ENCODE results near the gene CCDC14. TPM values are rescaled to one million over a fixed set of nuclear protein-coding genes. Genes with fewer than 3 reads are reported as not detected.
A peak's percentile ranks its signal among the peaks of the same experiment; 100 is the strongest.

The CCDC14 gene
- total and polyA plus RNA-seq, 12 donors: 5.8 to 18.9 (median 7.2) TPM

- ATAC-seq (no peak), DNase-seq (no peak)
- no peak overlapping the region for H3K27ac ChIP-seq
- WGBS, 2 donors: 97 to 99% methylated on average over 2 of the region's 2 CpGs
- intact Hi-C loops (cut with DNase I): loop anchor here in 3 of 10 donors (10.0 kb wide), 3 partner anchors 117 to 137 kb away; no protein-coding TSS in a partner anchor
- H3K9me3 ChIP-seq: no peaks in the 10 kb centered on the region
- no peak for TF ChIP-seq CTCF (IDR thresholded peaks at IDR 0.05)
- no peak overlapping the region for H3K4me3 ChIP-seq
- peaks cover 0 to 13% (median 8%) of the 10 kb centered on the region in 9 donors for H3K4me1 ChIP-seq
- H3K36me3 ChIP-seq: no peaks in the 10 kb centered on the region
- H3K27me3 ChIP-seq: peaks cover 0 to 46% (median 0%) of the 10 kb centered on the region in 7 donors
Measured at GRCh38 chr3:123881771-123882170, 79.3 kb downstream of the CCDC14 start.

DNA sequence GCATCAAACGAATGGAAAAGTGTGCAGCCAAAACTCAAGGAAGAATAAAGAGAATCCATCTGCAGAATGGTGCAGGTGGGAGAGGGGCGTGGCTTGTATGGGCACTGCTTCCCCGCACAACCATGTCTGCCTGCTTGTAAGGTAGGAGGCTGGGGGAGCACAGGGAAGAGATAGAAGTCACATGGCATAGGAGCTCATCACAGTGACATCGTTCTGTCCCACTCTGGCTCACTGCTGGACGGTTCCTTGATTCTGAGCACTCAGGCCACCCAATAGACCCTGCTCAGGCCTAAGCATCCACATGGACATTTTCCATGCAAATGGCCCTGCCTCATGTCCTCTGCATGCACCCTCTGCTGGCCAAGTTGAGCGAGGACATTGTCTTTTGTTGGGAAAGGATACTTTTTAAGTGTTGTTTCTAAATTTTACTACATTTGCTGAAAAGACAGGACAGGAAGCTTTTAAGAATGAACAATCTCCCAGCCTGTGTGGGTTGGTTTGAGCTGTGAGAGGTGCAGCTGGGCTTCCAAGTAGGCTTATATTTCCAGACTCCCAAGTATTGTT lies 79.9 kb downstream of the CCDC14 start:
- 77 to 82% methylated on average over 6 of the region's 6 CpGs for WGBS, 2 donors
- H3K36me3 ChIP-seq: no peaks in the 10 kb centered on the region
- peak in 7 of 9 donors; percentile 20 to 43 (median 32) for TF ChIP-seq CTCF (IDR thresholded peaks at IDR 0.05)
- H3K4me1 ChIP-seq: peaks cover 0 to 13% (median 8%) of the 10 kb centered on the region in 9 donors
- intact Hi-C loops (cut with DNase I): loop anchor here in 3 of 10 donors (10.0 kb wide), 3 partner anchors 116 to 136 kb away; no protein-coding TSS in a partner anchor
- peaks cover 0 to 41% (median 0%) of the 10 kb centered on the region in 7 donors for H3K27me3 ChIP-seq
- H3K4me3 ChIP-seq: no peak overlapping the region
- no peak overlapping the region for H3K27ac ChIP-seq
- no peaks in the 10 kb centered on the region for H3K9me3 ChIP-seq
- ATAC-seq (no peak), DNase-seq (no peak)

DNA sequence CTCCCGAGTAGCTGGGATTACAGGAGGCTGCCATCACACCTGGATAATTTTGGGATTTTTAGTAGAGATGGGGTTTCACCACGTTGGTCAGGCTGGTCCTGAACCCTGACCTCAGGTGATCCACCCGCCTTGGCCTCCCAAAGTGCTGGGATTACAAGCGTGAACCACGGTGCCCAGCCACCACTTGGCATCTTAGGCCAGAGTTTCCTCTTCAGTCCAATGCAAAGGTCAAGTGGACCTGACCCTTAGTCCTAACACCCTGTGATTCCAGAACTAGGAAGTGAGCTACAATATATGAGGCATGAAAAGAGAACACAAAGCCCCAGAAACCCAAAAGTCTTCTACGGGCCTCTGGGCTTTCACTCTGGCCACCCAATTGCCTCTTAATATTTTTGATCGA lies 82.2 kb downstream of the CCDC14 start:
- 94 to 96% methylated on average over 7 of the region's 7 CpGs for WGBS, 2 donors
- H3K36me3 ChIP-seq: no peaks in the 10 kb centered on the region
- no peak for TF ChIP-seq CTCF (IDR thresholded peaks at IDR 0.05)
- peaks cover 0 to 7% (median 6%) of the 10 kb centered on the region in 9 donors for H3K4me1 ChIP-seq
- ATAC-seq (no peak), DNase-seq (no peak)
- H3K27me3 ChIP-seq: peaks cover 0 to 21% (median 0%) of the 10 kb centered on the region in 7 donors
- H3K4me3 ChIP-seq: no peak overlapping the region
- H3K27ac ChIP-seq: no peak overlapping the region
- no peaks in the 10 kb centered on the region for H3K9me3 ChIP-seq
- intact Hi-C loops (cut with DNase I): no loop called here

DNA sequence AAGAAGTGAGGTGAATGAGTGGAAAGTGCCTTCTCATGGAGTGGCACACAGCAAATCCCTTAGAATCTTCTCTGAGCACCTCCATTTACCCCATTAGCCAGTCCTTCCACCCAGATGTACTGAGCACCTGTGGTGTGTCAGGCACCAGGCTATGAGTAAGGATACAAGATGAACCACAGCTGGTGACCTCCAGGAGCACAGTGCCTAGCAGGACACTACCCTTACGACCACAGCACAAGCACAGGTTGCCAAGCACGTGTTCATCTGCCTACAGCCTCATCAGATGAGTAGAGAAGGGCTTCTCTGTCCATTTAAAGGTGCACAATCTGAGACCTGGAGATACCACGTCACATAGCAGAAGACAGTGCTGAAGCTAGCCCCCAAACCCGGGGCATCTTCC lies 83.1 kb downstream of the CCDC14 start:
- no peak for TF ChIP-seq CTCF (IDR thresholded peaks at IDR 0.05)
- Histone ChIP-seq H3K27me3 (peaks cover 0 to 13% (median 0%) of the 10 kb centered on the region in 7 donors), H3K9me3 (no peaks in the 10 kb centered on the region), H3K27ac (no peak overlapping the region), H3K4me3 (no peak overlapping the region), H3K4me1 (no peaks in the 10 kb centered on the region), H3K36me3 (no peaks in the 10 kb centered on the region)
- DNase-seq (no peak), ATAC-seq (no peak)
- WGBS, 2 donors: 92 to 96% methylated on average over 4 of the region's 4 CpGs
- intact Hi-C loops (cut with DNase I): no loop called here
